IMR-90 (cell line): ENCODE results near the gene COL5A2. TPM values are rescaled to one million over a fixed set of nuclear protein-coding genes. Genes with fewer than 3 reads are reported as not detected.

Source experiments
- ATAC-seq: fragments of 200-7000 bp; cut with Tn5 transposase; 2 replicates; pipeline ENCODE4 v1.9.1; 2020; ENCODE audit warnings: low read depth, mild to moderate bottlenecking, moderate library complexity
- BruUV-seq: library from RNA; stranded (reverse); fragments of 400-500 nt; replicated peaks from 2 replicates; lab custom pipeline; 2021; lab: Mats Ljungman, UMichigan
- CTCF ChIA-PET: fragments of 300-600 bp; formaldehyde crosslinking; extraction: SDS; loops from one replicate; lab custom pipeline; 2021; ENCODE audit warnings: antibody characterized with exemption; lab: Yijun Ruan, JAX
- POLR2A ChIA-PET: fragments of 300-600 bp; sonication (Branson Sonifier 250); formaldehyde crosslinking; loops from one replicate; lab custom pipeline; 2022; ENCODE audit warnings: antibody characterized with exemption; ENCODE audit not compliant: unreplicated experiment; lab: Charles Lee
- DNase-seq: peaks from one replicate; pipeline ENCODE4 v3.0.0; 2013
- H2AFZ ChIP-seq: replicated peaks from 2 replicates; pipeline ENCODE3; 2013; ENCODE audit warnings: low read length, mild to moderate bottlenecking; ENCODE audit not compliant: poor library complexity
- H2AK5ac ChIP-seq: 2 replicates; pipeline ENCODE4 v1.6.1; 2013; ENCODE audit warnings: low read depth, low read length, inconsistent platforms
- H2AK9ac ChIP-seq: replicated peaks from 2 replicates; pipeline ENCODE3; 2013; ENCODE audit warnings: mild to moderate bottlenecking, low read depth, low read length, moderate library complexity; ENCODE audit not compliant: poor library complexity
- H2BK120ac ChIP-seq: 2 replicates; pipeline ENCODE4 v1.6.1; 2013; ENCODE audit warnings: low read depth, low read length, inconsistent platforms
- H2BK15ac ChIP-seq: 3 replicates; pipeline ENCODE4 v1.6.1; 2013; ENCODE audit warnings: low read depth, low read length, inconsistent platforms
- H2BK20ac ChIP-seq: 2 replicates; pipeline ENCODE4 v1.6.1; 2013; ENCODE audit warnings: low read depth, mild to moderate bottlenecking, inconsistent platforms, low read length, moderate library complexity
- H2BK5ac ChIP-seq: 2 replicates; pipeline ENCODE4 v1.6.1; 2013; ENCODE audit warnings: mild to moderate bottlenecking, low read depth, low read length, inconsistent platforms; ENCODE audit not compliant: poor library complexity, severe bottlenecking
- H3K14ac ChIP-seq: replicated peaks from 2 replicates; pipeline ENCODE4 v1.6.1; 2013; ENCODE audit warnings: low read depth, low read length, inconsistent platforms
- H3K18ac ChIP-seq: 2 replicates; pipeline ENCODE4 v1.6.1; 2013; ENCODE audit warnings: low read depth, low read length, control low read depth
- H3K23ac ChIP-seq: 2 replicates; pipeline ENCODE4 v1.6.1; 2013; ENCODE audit warnings: low read depth, low read length, inconsistent platforms
- H3K27ac ChIP-seq: 2 replicates; pipeline ENCODE4 v1.5.1; 2013; ENCODE audit warnings: mild to moderate bottlenecking, control low read depth, low read length; ENCODE audit not compliant: insufficient read depth
- H3K27me3 ChIP-seq: 2 replicates; pipeline ENCODE4 v1.6.1; 2013; ENCODE audit warnings: low read length; ENCODE audit not compliant: control insufficient read depth, insufficient read depth
- H3K36me3 ChIP-seq: 2 replicates; pipeline ENCODE4 v1.6.1; 2013; ENCODE audit warnings: low read length, mixed read lengths; ENCODE audit not compliant: control insufficient read depth, insufficient read depth
- H3K4ac ChIP-seq: 2 replicates; pipeline ENCODE4 v1.6.1; 2013; ENCODE audit warnings: low read depth, low read length, inconsistent platforms
- H3K4me1 ChIP-seq: 2 replicates; pipeline ENCODE4 v1.6.1; 2013; ENCODE audit warnings: low read length, mixed read lengths; ENCODE audit not compliant: control insufficient read depth, insufficient read depth
- H3K4me2 ChIP-seq: 2 replicates; pipeline ENCODE4 v1.6.1; 2013; ENCODE audit warnings: low read depth, mild to moderate bottlenecking, control low read depth, low read length, moderate library complexity
- H3K4me3 ChIP-seq: 2 replicates; pipeline ENCODE4 v1.5.1; 2013; ENCODE audit warnings: low read depth, mild to moderate bottlenecking, control low read depth, low read length, moderate library complexity; ENCODE audit not compliant: insufficient read depth
- H3K56ac ChIP-seq: 2 replicates; pipeline ENCODE4 v1.6.1; 2013; ENCODE audit warnings: low read length, inconsistent platforms; ENCODE audit not compliant: insufficient read depth; ENCODE audit errors: extremely low read depth
- H3K79me1 ChIP-seq, 2 experiments: 2 replicates each; pipeline ENCODE4 v1.6.1; 2013; ENCODE audit warnings: low read length in 2 of 2, inconsistent platforms in 1 of 2, low read depth in 1 of 2
- H3K9ac ChIP-seq: 2 replicates; pipeline ENCODE4 v1.6.1; 2013; ENCODE audit warnings: low read depth, low read length, control low read depth
- H3K9me1 ChIP-seq: 2 replicates; pipeline ENCODE4 v1.6.1; 2013; ENCODE audit warnings: low read length, inconsistent platforms; ENCODE audit not compliant: insufficient read depth
- H3K9me3 ChIP-seq: 2 replicates; pipeline ENCODE4 v1.6.1; 2013; ENCODE audit warnings: low read length; ENCODE audit not compliant: control insufficient read depth, insufficient read depth
- H4K20me1 ChIP-seq: 2 replicates; pipeline ENCODE4 v1.6.1; 2013; ENCODE audit warnings: low read length, inconsistent platforms; ENCODE audit not compliant: insufficient read depth
- H4K5ac ChIP-seq: 2 replicates; pipeline ENCODE4 v1.6.1; 2013; ENCODE audit warnings: mild to moderate bottlenecking, low read depth, low read length, control low read depth
- H4K8ac ChIP-seq, 2 experiments: 2 replicates each; pipeline ENCODE4 v1.6.1; 2013; ENCODE audit warnings: low read depth in 2 of 2, low read length in 2 of 2, control low read depth in 1 of 2, inconsistent platforms in 1 of 2
- H4K91ac ChIP-seq: 2 replicates; pipeline ENCODE4 v1.6.1; 2013; ENCODE audit warnings: low read depth, low read length, inconsistent platforms; ENCODE audit not compliant: insufficient read depth
- BHLHE40 ChIP-seq: fragments of 150-350 bp; IDR thresholded peaks from 2 replicates; pipeline ENCODE4 v1.6.1; 2016; ENCODE audit warnings: mild to moderate bottlenecking, low read depth, low read length
- CEBPB ChIP-seq: IDR thresholded peaks from 2 replicates; pipeline ENCODE4 v1.6.1; 2012; ENCODE audit warnings: low read depth, low read length, improper control_type of control experiment
- FOS ChIP-seq: fragments of 150-350 bp; IDR thresholded peaks from 2 replicates; pipeline ENCODE4 v1.6.1; 2016; ENCODE audit warnings: low read depth, low read length
- MAFK ChIP-seq: IDR thresholded peaks from 2 replicates; pipeline ENCODE4 v1.6.1; 2012; ENCODE audit warnings: low read depth, low read length, improper control_type of control experiment
- MXI1 ChIP-seq: IDR thresholded peaks from 2 replicates; pipeline ENCODE4 v1.6.1; 2012; ENCODE audit warnings: low read depth, mild to moderate bottlenecking, low read length, moderate library complexity, borderline replicate concordance
- RAD21 ChIP-seq: IDR thresholded peaks from 2 replicates; pipeline ENCODE4 v1.6.1; 2012; ENCODE audit warnings: low read length, improper control_type of control experiment
- WGBS, 2 experiments: methylation state at CpG; one replicate each; pipeline versions ENCODE4 v1.1.5 to v1.1.7; 2013; ENCODE audit warnings: missing lambda C conversion rate in 2 of 2; ENCODE audit not compliant: insufficient read length in 1 of 2; ENCODE audit errors: extremely low coverage in 2 of 2; 5-methylcytosine and 5-hydroxymethylcytosine counted together
- dilution Hi-C: fragments of 300-500 bp; cut with HindIII; formaldehyde crosslinking; loops from one replicate; pipeline ENCODE4 v1.14.3; 2018; ENCODE audit warnings: low sequenced_read_pairs; ENCODE audit not compliant: unreplicated experiment
- in situ Hi-C: fragments of 300-500 bp; cut with MboI; formaldehyde crosslinking; loops from 3 replicates; pipeline ENCODE4 v1.14.3; 2019; ENCODE audit warnings: low sequenced_read_pairs, inconsistent platforms, mixed read lengths
- intact Hi-C: fragments of 100-400 bp; cut with micrococcal nuclease; formaldehyde crosslinking; loops from 2 replicates; pipeline ENCODE4 v1.10.0; 2022
- polyA plus RNA-seq, 3 experiments: library from polyadenylated mRNA; depleted of rRNA; stranded (reverse); fragments of >200 nt; gene quantifications; 2 replicates each; pipeline ENCODE4 v1.2.3, GENCODE V29; 2012; ENCODE audit warnings: low replicate concordance in 1 of 3
- total RNA-seq: library from RNA; depleted of rRNA; stranded (reverse); fragments of >200 nt; gene quantifications from 2 replicates; pipeline ENCODE4 v1.2.3, GENCODE V29; 2012

Gene COL5A2
- total and polyA plus RNA-seq, 2 of the 4 experiments (the other 2 are of a cell fraction) = 181 to 257 TPM

GRCh38 chr2:189190685-189191084 lies 11.1 kb upstream of the COL5A2 start:
- Histone ChIP-seq H2BK20ac (no peak overlapping the region), H2AK9ac (no peak overlapping the region)
- POLR2A ChIA-PET = interaction anchor here (0.5 kb wide), 1 partner anchor 95 kb away, joined by 3 read pairs; no protein-coding TSS in a partner anchor

More at GRCh38 chr2:189190685-189191084, 11.1 kb upstream of the COL5A2 start:
- Histone ChIP-seq H2BK15ac (no peak overlapping the region), H3K4me2 (no peak overlapping the region), H3K9ac (no peak overlapping the region), H2AK5ac (no peak overlapping the region), H3K27ac (no peak overlapping the region), H2AFZ (no peak overlapping the region), H4K20me1 (no peaks in the 10 kb centered on the region), H3K79me1 (no peaks in the 10 kb centered on the region; a peak in 1 of 4 replicates), H3K36me3 (no peaks in the 10 kb centered on the region), H3K14ac (no peak overlapping the region), H3K56ac (no peak overlapping the region), H3K9me3 (no peaks in the 10 kb centered on the region), H3K4me1 (peaks cover 2% of the 10 kb centered on the region; the same call in 1 of the 2 replicates), H3K23ac (no peak overlapping the region), H3K18ac (no peak overlapping the region), H3K27me3 (no peaks in the 10 kb centered on the region), H4K5ac (no peak overlapping the region; the same call in 1 of the 2 replicates), H3K9me1 (no peaks in the 10 kb centered on the region), H3K4me3 (no peak overlapping the region), H4K91ac (no peak overlapping the region), H2BK120ac (no peak overlapping the region), H4K8ac (no peak overlapping the region), H2BK5ac (no peak overlapping the region), H3K4ac (no peak overlapping the region)
- intact Hi-C loops (no loop called here), dilution Hi-C loops (no loop called here), in situ Hi-C loops (no loop called here)
- no peak for TF ChIP-seq MXI1
- no peak for TF ChIP-seq RAD21
- no peak for TF ChIP-seq FOS
- TF ChIP-seq MAFK = no peak
- no peak for TF ChIP-seq CEBPB
- no peak for TF ChIP-seq BHLHE40
- no TSS peak for BruUV-seq
- WGBS, 2 experiments = no CpG with 5 or more reads among the region's 3 CpGs
- ATAC-seq = no peak
- CTCF ChIA-PET = interaction anchor here (1.2 to 1.8 kb wide), 2 partner anchors 12 to 97 kb away, joined by 4 read pairs; no protein-coding TSS in a partner anchor
- DNase-seq = no peak
